ENCODE data around the gene FBXW9.
"Not testable (repeated sequence)": the region's sequence is repeated elsewhere in the genome, so short reads cannot be mapped to it uniquely, and the experiment has no call there.

FBXW9 gene

DNA sequence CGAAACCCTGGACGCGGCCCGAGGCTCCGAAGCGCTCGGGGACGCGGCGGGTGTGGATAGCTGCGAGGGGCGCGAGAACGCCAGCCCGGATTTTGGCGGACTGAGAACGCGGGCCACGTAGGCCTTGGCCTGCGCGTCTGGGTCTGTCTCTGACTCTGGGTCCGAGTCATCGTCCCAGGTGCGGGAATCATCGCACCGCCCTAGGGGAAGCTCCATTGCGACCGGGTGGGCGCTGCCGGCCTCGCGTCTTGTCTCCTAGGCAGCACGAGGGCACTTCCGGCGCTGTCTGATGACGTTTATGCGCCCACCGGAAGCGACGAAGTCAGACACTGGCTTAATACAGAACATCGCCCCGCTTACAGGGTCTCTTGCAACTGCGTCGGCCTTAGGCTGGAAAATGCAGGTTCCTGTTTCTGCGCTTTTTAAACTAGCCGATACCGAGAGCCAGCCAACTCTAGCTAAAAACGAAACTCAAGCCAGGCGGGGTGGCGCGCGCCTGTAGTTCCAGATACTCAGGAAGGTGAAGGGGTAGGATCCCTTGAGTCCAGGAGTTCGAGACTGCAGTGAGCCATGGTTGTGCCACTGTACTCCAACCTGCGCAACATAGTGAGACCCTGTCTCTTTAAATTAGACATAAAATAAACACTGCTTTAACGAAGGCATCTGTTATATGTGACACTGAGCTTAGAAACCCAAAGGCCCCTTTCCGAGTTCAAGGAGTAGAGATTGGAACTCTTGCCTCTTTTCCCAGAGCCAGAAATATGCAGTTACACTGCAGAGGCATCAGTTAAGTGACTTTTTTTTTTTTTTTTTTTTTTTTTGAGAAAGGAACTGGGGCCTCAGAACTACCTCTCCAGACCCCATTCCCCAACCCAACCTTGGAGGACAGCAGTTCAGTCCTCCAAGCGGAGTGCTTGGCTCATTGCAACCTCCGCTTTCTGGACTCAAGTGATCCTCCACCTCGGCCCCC, at the start of gene FBXW9:
FBXW9 (minus strand) TSS at position 266 of the 970 bp plus-strand sequence; CDS start at position 216, 50 bp downstream.
- peak; percentile 99 for DNase-seq (ENCODE audit: low read depth)

DNA sequence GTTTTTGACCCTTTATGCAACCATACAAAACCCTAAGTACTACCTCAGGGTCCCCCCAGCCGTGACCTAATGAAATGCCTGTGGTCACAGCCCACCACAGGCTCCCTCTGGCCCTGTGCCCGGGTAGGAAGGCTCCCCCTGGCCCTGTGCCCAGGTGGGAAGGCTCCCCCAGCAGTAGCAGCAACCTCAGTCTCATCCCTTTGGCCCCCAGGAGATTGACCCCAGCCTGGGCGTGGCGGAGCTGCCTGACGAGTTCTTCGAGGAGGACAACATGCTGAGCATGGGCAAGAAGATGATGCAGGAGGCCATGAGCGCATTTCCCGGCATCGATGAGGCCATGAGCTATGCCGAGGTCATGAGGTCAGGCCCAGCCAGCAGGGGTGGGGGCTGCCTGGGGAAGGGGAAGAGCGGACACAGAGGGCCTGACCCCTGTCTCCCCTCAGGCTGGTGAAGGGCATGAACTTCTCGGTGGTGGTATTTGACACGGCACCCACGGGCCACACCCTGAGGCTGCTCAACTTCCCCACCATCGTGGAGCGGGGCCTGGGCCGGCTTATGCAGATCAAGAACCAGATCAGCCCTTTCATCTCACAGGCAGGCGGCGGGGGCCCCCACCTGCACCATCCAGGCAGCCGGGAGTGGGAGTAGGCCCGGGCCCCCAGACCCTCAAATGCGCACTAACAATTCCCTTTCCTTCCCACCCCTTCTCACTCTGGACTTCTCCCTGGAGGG, 48.9 kb upstream of the FBXW9 start:
- no peak for DNase-seq (ENCODE audit: low read depth)

DNA sequence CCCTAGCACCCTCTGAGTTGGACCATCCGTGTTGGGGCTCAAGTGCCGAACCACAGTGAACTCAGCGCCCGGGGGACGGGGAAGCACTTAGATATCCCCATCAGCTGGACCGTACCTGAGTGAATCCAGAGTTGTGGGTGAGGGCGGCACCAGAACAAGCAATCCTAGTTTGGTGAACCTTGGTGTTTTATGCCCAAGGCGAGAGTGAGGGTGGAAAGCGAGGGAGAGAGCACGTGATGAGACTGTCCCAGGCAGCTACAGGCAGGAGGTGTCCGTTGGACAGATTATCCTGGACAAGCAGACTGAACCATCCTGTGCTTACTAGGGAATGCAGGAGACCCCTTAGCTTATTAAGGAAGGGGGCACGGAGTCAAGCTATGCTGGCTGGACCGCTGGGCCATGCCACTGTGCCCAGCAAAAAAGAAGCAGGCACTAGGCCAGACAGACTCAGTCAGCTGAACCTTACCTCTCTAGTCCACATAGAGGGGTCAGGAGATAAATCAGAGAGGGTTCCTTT, 41.5 kb upstream of the FBXW9 start:
- no peak for DNase-seq (ENCODE audit: low read depth)

DNA sequence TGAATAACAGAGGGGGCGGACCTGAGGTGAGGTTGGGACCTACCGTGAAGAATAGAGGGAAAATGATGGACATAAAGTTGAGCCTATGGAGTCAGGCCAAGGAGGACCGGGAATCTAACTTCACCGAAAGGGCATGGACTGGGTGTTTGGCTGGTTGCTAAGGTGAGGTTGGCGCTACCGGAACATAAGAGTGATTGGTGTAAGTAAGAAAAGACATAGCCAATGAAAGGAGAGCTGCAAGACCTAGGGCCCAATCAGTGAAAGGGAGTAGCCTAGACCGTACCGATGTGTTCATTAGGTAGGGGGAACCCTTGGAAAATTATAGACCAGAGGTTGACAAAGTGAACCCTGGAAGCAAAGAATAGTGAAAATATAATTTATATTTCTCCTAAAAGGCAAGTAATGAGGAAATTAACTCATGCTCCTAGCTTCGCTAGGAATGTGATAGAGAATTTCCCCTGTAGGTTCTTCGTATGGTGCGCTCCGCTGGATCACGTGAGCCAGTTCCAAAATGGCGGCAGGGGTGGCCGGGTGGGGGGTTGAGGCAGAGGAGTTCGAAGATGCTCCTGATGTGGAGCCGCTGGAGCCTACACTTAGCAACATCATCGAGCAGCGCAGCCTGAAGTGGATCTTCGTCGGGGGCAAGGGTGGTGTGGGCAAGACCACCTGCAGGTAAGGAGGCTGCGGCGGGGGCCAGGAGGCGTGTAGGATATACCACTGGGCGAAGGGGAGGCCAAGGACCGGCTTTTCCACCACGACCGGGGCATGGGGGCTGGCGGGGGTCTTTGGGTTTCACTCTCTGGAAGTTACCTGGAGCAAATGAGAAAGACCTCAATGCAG, 40.8 kb upstream of the FBXW9 start, which contains the start of gene GET3:
GET3 (plus strand) TSS at position 503 of the 840 bp plus-strand sequence; CDS start at position 512, 9 bp downstream.
- peak; percentile 67 for DNase-seq (ENCODE audit: low read depth)

DNA sequence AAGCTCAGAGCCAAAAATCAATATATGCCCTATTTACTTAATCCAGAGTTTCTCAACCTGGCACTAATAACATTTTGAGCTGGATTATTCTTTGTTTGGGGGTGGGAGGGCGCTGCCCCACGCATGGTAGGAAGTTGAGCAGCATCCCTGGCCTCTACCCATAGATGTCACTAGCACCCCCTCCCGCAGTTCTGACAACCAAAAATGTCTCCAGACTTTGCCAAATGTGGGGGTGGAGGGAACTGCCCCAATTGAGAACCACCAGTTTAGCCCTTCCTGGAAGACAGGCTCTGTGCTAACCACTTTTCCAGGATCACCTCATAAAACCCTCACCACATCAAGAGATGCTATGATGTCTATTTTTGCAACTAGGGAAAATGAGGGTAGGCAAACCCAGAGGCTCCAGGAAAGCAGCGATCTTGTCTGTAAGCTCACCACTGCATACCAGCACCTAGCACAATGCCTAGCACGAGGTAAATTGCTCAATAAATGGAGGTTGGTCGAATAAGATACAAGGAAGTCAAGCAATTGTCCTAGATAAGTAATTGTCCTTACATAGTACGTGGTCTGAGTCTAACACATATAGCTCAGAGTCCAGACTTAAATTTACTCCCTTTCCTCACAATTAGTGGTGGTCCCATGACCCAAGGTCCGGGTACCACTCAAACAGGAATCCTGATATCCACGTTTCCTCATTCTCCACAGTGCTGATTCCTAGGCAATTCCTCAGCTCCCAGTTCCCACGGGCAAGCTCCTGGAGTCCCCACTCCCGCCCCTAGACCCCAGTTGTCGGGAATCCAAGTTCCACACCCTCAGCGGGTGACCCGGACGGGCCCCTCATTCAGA, 37.2 kb upstream of the FBXW9 start:
- no peak for DNase-seq (ENCODE audit: low read depth)

DNA sequence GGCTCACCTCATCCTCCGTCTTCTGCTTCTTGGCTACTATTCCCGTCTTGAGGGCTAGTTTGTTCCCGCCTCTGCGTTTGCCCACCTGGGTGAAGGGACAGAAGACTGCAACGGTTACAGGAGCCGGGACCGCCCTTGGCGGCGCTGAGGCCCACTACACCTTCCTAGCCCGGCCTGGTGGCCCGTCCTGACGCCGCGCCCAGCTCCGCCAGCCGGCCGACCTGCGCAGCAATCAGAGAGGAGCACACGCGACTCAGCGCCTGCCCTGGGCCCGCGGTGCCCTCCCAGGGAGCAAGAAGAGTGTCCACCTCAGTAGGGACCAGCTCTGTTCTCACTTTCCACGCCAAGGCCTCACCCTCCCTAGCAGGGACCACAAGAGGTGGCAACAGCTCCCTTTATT, 34.9 kb upstream of the FBXW9 start:
- no peak for DNase-seq (ENCODE audit: low read depth)

DNA sequence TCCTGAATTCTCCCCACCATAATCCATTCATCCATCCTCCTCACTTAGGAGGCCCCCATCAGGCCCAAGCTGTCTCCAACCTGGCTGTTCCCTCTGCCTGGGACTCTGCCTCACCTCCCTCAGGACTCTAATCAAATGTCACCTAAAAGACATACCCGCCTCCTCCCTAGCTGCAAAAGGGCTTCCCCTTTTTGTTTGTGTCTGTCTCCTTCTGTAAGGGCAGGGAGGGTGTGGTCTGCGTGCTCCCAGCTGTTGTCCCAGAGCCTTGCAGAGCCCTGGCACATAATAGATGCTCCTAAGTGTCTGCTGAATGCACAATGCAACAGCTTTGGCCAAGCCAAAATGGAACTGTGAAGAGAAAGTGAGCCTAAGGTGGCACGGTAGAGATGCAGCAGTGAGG, 33.6 kb upstream of the FBXW9 start:
- no peak for DNase-seq (ENCODE audit: low read depth)

DNA sequence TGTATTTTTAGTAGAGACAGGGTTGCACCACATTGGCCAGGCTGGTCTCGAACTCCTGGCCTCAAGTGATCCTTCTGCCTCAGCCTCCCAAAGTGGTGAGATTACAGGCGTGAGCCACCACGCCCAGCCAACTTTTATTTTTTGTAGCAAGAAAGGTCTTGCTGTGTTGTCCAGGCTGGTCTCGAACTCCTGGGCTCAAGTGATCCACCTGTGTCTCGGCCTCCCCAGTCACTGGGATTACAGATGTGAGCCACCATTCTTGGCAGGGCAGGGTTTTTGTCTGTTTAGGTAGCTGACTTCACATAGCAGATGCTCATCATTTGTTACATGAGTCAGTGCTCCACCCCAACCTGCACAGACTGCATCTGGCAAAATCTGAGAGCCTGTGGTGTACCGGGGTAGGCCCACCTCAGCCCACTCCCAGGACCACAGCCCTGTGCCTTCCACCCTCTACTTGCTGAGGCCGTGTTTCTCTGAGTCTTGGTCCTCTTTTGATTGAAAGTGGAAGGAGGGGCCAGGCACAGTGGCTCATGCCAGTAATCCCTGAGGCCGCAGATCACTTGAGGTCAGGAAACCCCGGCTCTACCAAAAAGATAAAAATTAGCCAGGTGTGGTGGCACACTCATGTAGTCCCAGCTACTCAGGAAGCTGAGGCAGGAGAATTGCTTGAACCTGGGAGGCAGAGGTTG, 31.5 kb upstream of the FBXW9 start:
- DNase-seq (ENCODE audit: low read depth) = no peak

DNA sequence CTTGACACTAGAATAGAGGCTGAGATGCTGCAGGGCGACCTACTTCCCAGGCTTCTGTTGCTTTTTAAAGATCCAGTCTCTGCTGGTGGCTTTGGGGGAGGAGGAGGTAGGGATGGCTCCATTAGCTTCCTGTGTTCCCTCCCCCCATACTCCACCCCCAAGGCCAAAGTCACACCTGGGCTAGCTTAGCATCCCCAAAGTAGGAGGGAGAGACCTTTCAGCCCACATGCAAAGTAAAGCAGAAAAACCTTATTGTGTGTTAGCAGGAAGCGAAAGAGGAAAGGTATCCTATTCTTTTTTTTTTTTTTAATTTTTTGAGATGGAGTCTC, 30.5 kb upstream of the FBXW9 start:
- no peak for DNase-seq (ENCODE audit: low read depth)

DNA sequence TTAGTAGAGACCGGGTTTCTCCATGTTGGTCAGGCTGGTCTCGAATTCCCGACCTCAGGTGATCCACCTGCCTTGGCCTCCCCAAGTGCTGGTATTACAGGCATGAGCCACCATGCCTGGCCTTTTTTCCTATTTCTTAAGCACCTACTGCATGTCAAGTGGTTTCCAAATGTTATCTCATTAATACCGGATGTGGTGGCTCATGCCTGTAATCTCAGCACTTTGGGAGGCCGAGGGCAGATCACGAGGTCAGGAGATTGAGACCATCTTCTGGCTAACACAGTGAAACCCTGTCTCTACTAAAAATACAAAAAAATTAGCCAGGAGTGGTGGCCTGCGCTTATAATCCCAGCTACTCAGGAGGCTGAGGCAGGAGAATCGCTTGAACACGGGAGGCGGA, 29.2 kb upstream of the FBXW9 start:
- not testable (repeated sequence) for DNase-seq (ENCODE audit: low read depth)

DNA sequence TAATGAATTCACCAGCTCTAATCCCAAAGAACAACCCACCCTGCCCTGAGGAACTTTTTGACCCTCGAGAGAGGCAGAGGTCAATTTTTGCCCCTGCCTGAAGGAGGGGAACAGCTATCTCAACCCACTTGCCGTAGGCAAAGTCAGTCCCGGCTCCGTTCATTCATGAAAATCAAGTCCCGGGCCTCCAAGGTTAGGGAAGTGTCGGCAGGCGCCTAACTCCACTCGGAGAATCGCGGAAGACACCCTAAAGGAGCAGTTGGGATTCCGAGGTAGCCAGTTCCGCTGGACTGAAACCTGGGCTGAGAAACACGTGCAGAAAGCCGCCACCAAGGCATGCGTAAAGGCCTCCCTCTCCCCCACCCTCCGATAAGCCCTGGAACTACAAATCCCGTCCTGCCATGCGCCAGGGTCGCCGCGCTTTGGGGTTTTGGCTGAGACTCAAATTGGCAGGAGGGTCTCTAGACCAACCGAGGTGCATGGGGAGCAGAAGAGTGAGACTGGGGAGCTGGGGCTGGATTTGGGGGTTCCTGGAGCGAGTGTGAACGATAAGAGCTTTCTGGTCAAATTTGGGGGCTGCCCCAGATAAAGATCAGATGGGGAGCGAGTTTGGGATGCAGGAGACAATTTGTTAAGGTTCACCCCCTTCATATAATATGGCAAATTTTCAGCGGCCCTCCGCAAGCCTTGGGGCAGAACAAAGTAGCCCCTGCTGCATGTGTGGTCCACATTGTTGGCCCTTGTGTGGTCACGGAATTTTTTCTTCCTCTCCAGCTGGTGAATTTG, 27.4 kb upstream of the FBXW9 start, which contains the start of gene TNPO2:
TNPO2 (minus strand) TSS at position 292 of the 786 bp plus-strand sequence. CDS start 2,955 bp downstream, outside the sequence.
- DNase-seq (ENCODE audit: low read depth) = peak; percentile 50

DNA sequence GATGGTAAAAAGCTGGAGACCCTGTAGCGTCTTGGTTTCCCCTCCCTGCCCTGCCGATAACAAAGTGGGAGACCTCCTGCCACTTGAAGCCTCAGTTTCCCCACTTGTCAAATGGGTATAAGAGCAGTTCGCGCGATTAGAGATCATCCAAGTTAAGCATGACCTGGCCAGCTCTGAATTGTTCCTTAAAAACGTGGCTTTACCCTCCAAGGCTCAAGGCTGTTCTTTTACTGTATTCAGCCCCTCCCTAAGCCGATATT, 26.9 kb upstream of the FBXW9 start:
- DNase-seq (ENCODE audit: low read depth) = no peak

DNA sequence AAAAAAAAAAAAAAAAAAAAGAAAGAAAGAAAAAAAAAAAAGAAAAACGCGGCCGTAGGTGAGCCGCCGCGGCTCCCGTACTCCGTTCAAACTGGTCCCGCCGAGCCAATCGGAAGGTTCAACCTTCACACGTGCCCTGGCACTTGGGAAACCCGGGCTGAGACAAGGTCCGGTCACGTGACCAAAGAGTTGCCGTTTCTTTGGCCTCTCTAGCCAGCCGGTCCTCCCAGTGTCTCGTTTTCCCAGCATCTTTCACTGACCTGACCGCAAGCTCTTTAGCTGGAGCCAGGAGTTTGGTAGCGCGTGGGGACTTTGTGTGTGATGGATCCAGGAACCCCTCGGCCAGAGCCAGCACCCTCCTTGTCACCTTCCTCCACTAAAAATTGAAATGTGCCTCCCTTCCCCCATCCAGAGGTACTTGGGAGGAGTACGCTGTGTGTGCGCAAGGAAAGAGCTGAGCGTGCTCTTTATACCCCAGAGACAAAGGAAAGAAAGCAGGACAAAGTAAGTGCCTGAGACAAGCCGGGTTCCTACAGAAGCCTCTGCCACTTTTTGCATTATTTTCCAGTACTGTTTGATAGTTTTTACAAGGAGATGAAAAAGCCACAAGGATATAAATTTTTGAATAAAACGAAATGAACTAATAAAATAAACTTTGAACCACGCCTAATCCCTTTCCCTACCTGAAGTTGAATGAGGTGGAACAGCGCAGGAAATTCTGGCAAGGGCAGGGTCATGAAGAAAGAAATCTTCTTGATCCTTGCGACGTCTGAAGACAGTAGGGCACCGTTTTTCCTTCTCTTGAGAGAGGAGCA, 26.3 kb upstream of the FBXW9 start:
- peak; percentile 90 for DNase-seq (ENCODE audit: low read depth)

DNA sequence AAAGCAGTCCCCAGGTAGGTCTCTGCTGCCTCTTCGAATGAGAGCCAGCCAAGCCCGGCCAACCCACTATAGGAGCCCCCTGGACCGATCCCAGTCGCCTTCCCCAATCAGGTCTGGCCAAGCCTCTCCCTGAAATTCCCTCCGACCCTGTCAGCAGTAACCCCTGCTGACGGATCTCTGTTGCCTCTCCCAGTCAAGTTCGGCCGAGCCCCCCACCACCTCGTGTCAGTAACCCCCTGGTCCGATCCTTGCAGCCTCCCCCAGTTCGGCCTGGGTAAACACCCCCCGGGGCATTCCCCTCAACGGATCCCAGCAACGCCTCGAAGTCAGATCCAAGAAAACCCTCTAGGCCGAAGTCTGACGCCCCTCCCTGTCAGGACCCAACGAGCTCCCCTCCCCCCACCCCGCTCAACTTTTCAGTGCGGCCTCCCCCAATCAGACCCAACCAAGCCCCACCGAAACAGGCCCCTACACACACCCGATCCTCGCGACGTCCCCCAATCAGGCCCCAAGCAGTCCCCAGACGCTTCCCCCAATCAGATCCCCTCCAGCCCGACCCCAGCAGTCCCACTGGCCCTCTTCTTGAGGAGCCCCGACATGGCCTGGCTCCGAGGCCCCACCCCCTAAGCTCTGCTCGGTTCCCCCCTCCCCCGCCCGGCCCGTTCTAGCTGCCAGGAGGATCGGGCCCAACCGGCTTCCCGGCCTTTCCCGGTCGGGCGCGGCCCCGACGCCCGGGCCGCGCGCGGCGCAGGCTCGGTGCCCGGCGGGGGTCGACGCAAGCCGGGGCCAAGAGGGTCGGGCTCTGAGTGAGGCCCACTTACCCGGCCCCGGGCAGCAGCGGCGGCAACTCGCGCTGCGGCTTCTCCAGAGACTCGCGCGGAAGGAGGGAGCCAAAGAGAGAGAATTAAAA, 25.5 kb upstream of the FBXW9 start:
- DNase-seq (ENCODE audit: low read depth) = no peak

DNA sequence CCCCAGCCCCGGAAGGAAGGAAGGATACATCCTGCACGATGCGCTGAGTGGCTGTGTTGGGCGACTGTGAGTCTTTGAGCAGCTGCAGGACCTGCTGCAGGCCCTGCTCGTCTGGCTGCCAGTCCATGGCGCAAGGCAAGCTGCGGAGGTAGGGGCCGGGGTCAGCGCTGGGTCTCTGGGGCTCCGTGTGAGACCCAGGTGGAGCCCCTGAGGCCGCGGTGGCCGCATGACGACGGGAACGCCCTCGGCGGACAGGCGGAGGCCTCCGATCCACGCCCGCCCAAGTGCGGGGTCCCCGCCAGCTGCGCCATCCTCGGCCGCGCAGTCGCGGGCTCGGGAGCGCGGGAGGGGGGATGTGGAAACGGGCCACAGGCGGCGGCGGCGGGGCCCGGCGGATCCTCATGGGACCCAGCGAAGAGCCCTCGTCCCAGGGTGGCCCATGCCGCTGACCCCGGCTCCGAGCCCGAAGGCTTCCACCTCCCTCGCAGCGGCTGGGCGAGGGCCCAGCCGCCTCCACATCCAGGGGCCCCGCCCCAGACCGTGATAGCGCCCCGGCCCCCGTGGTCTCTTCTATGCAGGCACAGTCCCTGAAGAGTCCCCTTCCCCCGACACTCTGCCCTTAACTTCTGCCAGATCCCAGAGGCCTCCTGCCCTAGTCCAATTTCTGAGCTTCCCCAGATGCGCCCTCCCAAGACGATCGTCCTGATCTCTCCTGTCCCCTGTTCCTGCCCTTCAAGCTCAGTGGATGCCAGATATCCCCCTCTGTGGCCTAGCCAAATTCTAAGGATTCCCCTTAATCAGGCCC, 24.6 kb upstream of the FBXW9 start:
- no peak for DNase-seq (ENCODE audit: low read depth)

DNA sequence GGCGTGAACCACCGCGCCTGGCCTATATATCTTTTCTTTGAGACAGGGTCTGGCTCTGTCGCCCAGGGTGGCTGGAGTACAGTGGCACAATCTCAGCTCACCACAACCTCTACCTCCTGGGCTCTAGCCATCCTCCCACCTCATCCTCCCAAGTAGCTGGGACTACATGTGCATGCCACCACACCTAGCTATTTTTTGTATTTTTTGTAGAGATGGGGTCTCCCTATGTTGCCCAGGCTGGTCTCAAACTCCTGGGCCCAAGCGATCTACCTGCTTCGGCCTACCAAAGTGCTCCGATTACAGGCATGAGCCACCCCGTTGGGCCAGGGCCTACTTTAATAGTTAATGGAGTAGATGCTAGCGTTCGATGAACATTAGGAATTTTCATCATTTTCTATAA, 23.9 kb upstream of the FBXW9 start:
- DNase-seq (ENCODE audit: low read depth) = no peak

DNA sequence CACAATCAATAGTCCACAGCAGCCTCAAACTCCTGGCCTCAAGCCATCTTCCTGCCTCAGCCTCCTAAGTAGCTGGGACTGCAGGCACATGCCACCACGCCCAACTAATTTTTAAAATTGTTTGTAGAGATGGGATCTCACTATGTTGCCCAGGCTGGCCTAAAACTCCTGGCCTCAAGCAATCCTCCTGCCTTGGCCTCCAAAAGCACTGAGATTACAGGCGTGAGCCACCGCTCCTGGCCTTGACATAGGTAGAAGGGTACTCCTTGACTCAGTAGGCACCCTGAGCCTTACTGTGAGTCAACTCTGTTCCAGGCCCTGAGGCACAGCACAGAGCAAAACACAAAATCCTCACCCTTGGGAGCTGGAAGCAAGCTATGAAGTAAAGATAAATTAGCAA, 19.5 kb upstream of the FBXW9 start:
- DNase-seq (ENCODE audit: low read depth) = no peak

Data from stimulated activated CD8-positive, alpha-beta memory T cell treated with anti-CD3 and anti-CD28 coated beads, Interleukin-15, amount 100 ng/mL, for 1 hour (primary cell).